CD4-positive, alpha-beta T cell treated with Interferon alpha-2 for 1 hour (primary cell): ENCODE data around the gene PER1.
"Not testable (repeated sequence)": the region's sequence is repeated elsewhere in the genome, so short reads cannot be mapped to it uniquely, and the experiment has no call there.

Experiments
- DNase-seq, 2 donors: peaks; one replicate each; pipeline ENCODE4 v3.0.0-alpha.2; 2020 to 2022

The PER1 gene

GRCh38 chr17:8120520-8121406 lies 31.4 kb downstream of the PER1 start:
- DNase-seq = peak; percentile 69 to 78

GRCh38 chr17:8119581-8120519 lies 32.4 kb downstream of the PER1 start:
- peak; percentile 88 to 95 for DNase-seq

DNA sequence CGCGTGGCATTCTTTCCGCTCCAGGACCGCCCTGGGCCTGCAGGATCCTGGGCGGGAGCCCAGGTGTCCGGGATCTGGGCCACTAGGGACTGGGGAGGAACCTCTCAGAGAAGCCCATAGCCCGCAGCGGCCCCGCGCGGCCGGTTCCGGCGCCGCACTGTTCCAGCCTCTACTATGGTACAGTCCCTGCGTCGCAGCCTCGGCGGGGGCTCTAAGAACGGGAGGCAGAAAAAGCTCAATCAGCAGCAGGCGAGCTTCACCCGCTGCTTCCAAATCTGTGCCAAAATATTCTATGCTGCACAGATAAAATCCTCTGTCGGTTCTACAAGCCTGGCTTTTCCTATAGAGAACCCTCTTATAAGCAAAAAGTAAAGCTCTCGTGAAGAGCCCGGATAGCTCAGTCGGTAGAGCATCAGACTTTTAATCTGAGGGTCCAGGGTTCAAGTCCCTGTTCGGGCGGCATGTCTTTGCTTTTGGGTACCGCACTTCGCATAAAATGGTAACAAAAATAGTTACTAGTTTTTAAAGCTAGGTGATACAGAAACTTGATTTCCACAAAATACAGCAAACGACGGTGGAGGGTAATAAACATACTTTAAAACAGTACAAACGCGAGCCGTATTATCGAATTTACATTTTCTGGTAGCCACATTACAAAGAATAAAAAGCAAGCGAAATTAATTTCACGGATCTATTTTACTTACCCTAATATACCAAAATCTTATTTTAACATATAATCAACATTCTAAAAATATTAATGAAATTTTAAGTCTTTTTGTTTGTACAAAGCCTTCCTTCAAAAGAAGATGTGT lies 33.2 kb downstream of the PER1 start:
- DNase-seq = peak; percentile 82 to 91

DNA sequence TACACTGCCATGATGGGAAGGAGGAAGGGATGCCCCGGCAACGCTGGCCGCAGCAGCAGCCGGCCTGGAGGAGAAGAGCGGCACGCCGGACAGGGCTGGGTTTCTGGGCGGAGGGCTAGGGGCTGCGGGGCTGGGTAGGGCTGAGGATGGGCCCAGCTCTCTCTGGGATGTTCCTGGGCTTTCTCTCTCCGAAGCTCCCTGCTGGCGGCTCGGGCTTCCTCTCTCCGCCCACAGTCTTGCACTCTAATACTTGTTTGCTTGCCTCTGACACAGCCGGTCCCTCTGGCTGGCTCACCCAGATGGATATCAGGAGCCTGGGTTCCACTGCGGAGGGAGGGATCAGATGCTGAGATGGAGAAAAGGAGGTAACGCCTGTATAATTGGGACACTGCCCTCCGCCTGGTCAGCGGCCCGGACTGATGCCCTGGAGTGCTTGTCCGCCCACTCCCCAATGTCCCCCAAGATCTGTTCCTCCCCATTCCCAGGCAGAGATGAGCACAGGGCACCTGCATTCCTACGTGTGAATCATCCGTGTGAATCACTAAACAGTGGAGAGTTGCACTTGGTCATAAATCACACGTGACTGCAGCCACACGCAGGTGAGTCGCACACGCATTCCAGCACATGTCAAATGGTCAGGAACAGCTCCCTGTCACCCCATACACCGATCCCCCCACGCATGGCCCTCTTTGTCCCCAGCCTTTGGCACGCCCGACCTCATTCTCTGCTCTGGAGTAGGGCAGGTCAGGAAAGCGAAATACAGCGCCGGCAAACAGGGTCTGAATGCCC lies 34.0 kb downstream of the PER1 start, which contains the start of gene ALOXE3:
ALOXE3 (minus strand) TSS at position 535 of the 789 bp plus-strand sequence; CDS start at position 11, 524 bp downstream.
- no peak for DNase-seq

DNA sequence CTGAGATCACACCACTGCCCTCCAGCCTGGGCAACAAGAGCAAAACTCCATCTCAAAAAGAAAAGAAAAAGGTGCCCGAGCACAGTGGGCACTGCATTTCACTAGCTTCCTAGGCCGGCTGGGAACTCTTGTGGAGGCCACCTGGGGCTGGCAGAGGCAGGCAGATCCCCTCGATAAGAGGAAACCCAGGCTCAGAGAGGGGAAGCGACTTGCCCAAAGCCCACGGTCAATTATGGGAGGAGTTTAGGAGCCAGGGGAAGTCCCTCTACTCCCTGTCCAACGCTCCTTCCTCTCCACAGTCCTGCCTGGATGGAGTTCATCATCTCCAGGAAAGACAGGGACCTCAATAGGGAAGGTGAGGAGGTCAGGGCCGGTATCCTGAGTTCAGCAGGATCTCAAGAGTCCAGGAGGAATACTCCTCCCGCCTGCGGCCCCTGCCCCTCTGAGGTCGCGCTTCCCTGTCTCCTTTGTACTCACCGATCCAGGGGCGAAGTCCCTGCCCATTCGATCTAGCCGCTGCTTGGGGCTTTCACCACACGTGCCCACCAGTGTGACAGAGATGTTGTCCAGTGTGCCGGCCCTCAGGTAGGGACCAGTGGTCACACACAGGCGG lies 34.7 kb downstream of the PER1 start:
- no peak for DNase-seq

DNA sequence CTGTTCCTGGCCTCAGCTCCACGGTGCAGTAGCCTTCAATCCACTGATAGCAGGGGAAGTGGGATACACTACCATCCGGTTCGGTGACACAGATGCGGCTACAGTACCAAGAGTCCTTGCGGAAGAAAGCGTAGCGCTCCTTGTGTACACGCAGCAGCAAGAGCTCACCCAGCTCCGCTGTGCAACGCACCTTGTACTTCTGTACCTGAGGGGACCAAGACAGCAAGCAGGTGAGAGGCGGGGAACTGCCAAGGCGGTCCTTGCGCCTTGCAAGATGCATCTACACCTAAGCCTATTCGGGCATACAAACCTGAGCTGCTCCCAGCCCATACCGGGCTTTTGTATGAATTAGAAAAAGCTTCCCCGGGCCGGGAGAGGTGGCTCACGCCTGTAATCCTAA lies 35.4 kb downstream of the PER1 start:
- no peak for DNase-seq

DNA sequence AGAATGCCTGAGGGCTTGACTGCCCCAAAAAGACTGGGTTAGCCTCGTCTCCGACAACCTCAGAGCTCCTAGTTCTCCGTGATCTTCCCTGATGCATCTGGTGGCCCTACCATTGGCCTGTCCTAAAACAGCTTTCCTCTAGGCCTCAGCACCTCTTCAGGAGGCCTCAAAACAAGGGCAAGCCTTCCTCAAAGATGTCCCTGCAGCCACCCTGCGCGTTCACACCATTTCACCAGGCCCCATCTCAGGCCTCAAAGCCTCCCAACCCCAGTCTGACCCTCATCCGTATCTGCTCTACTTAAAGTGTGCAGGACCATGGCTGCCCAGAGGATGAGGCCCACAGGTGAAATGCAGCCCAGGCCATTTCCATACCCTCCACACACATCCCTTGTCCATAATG lies 41.3 kb downstream of the PER1 start:
- no peak for DNase-seq

GRCh38 chr17:8110456-8110804 lies 41.8 kb downstream of the PER1 start:
- DNase-seq = no peak

- DNase-seq = peak; percentile 75 to 85
These were observed 42.3 kb downstream of the PER1 start for GRCh38 chr17:8109661-8110455.

GRCh38 chr17:8108972-8109660 lies 43.1 kb downstream of the PER1 start:
- DNase-seq = no peak

DNA sequence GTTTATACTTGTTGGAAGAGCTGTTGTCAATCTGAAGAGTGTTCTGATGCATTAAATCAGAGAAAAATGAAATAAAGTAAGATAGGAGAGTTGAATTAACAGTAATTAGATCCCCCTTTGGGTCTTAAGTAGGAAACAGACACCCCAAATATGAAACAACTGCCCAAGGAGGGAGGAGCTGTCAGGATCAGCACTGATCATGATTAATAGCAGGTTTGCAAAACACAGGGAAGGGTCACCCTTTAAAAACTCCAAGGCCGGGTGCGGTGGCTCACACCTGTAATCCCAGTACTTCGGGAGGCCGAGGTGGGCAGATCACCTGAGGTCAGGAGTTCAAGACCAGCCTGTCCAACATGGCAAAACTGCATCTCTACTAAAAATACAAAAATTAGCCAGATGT lies 45.2 kb downstream of the PER1 start:
- DNase-seq = not testable (repeated sequence)

GRCh38 chr17:8105957-8106398 lies 46.2 kb downstream of the PER1 start:
- no peak for DNase-seq

- no peak for DNase-seq
These were observed 47.3 kb downstream of the PER1 start for GRCh38 chr17:8104911-8105310.

DNA sequence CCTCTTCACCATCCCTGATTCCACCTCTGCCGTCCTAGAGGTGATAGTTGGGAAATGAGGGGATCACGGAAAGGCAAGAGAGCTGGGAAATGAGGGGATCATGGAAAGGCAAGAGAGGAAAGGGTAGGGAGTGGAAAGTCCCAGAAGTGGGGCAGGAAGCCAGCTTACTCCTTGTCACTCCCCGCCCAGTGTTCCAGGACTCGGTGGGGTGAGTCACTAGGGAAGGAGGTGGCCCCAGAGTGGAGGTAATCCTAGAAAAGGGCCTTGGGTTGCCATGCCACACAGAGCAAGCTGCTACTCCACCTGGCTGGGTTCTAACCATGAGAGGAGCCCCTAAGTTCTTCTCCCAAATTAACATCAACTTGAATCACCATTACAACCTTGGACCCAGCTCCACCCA lies 48.7 kb downstream of the PER1 start:
- DNase-seq = no peak

- DNase-seq = no peak
These were observed 50.5 kb downstream of the PER1 start for GRCh38 chr17:8101721-8102120.

- no peak for DNase-seq
These were observed 51.4 kb downstream of the PER1 start for GRCh38 chr17:8100763-8101162.

GRCh38 chr17:8100111-8100510 lies 52.1 kb downstream of the PER1 start:
- no peak for DNase-seq

- no peak for DNase-seq
These were observed 55.7 kb downstream of the PER1 start for GRCh38 chr17:8096541-8096940.

DNA sequence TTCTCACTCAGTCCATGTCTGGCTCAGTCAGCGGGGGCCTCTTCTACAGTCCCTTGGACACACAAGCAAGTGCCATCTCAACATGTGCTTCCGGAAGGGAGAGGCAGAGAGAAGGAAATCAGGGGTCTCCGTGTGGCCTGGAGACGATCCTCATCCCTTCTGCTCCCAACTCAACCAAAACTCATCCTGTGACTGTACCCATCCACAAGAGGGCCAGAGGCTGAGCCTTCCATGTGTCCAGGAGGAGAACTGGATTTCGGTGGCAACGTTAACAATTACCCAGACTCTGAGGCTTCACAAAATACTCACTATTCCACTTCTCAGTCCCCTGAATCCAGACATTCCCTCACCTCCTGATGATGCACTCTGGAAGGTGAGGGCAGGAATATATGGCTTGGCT lies 56.8 kb downstream of the PER1 start:
- DNase-seq = no peak
